Astrocyte of the cerebellum (primary cell): ENCODE data around the gene TSPAN32.
"Not testable (repeated sequence)": the region's sequence is repeated elsewhere in the genome, so short reads cannot be mapped to it uniquely, and the experiment has no call there.

Experiments
- DNase-seq: peaks from one replicate; pipeline ENCODE4 v3.0.0-alpha.2; 2011; ENCODE audit warnings: low read depth
- H3K4me3 ChIP-seq: 2 replicates; pipeline ENCODE4 v1.5.1; 2011; ENCODE audit warnings: mild to moderate bottlenecking, low read depth, low read length, moderate library complexity
- in situ Hi-C: cut with HindIII; loops from 2 replicates; pipeline ENCODE4 v1.10.0; 2017; ENCODE audit warnings: low sequenced_read_pairs
- TF ChIP-seq, protein P1 (sequence below): IDR thresholded peaks from 2 replicates; pipeline ENCODE4 v1.5.1; 2012; ENCODE audit warnings: low read length, low read depth, moderate library complexity, mild to moderate bottlenecking; ENCODE audit errors: missing control alignments

Gene TSPAN32

DNA sequence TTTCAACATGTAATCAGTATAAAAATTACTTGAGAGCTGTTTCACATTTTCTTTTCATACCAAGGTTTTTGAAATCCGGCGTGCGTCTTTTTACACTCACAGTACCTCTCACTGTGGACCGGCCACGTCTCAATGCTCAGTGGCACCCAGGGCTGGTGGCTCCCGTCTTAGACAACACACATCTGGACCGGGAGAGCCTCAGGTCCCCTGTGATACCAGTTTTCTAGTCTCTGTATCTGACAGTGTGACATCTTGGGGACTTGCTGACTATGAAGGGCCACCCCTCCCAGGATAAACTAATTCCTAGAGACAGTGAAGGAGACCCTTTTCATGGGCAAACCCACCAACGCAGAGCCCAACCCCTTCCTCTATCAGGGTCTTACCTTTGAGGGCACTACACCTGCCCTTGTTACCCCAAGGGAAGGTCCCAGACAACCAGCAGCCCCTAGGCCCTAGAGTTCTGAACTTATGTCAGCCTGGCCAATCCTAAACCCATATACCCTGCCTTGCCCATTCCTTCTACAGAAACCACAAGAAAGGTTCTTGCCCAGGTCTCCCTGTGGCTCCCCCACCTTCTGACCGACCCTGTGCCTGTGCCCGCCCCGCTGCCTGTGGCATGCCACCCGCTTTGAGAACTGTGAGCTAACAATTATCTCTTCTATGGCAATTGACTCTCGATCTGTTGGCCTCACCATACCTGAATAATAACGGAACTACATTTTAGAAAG lies 25.4 kb upstream of the TSPAN32 start:
- TF ChIP-seq, protein P1, sequence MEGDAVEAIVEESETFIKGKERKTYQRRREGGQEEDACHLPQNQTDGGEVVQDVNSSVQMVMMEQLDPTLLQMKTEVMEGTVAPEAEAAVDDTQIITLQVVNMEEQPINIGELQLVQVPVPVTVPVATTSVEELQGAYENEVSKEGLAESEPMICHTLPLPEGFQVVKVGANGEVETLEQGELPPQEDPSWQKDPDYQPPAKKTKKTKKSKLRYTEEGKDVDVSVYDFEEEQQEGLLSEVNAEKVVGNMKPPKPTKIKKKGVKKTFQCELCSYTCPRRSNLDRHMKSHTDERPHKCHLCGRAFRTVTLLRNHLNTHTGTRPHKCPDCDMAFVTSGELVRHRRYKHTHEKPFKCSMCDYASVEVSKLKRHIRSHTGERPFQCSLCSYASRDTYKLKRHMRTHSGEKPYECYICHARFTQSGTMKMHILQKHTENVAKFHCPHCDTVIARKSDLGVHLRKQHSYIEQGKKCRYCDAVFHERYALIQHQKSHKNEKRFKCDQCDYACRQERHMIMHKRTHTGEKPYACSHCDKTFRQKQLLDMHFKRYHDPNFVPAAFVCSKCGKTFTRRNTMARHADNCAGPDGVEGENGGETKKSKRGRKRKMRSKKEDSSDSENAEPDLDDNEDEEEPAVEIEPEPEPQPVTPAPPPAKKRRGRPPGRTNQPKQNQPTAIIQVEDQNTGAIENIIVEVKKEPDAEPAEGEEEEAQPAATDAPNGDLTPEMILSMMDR = no peak
- no peak for DNase-seq
- in situ Hi-C loops = no loop called here
- H3K4me3 ChIP-seq = no peak overlapping the region

DNA sequence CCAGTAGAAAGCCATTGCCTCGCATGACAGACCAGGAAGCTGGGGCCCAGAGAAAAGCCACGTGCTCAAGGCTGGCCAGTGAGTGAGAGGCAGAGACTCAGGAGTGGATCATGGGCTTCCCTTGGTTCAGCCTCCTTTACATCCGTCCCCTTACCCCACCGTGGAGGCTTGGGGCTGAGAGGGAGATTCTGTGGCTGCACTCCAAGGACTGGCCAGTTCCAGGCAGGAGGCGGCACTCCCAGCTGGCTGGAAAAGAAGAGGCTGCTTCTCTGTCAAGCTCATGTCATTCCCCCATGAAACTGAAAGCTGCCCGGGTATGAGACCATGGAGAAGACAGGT lies 24.8 kb upstream of the TSPAN32 start:
- TF ChIP-seq, protein P1 = no peak
- DNase-seq = no peak
- in situ Hi-C loops = no loop called here
- H3K4me3 ChIP-seq = no peak overlapping the region

DNA sequence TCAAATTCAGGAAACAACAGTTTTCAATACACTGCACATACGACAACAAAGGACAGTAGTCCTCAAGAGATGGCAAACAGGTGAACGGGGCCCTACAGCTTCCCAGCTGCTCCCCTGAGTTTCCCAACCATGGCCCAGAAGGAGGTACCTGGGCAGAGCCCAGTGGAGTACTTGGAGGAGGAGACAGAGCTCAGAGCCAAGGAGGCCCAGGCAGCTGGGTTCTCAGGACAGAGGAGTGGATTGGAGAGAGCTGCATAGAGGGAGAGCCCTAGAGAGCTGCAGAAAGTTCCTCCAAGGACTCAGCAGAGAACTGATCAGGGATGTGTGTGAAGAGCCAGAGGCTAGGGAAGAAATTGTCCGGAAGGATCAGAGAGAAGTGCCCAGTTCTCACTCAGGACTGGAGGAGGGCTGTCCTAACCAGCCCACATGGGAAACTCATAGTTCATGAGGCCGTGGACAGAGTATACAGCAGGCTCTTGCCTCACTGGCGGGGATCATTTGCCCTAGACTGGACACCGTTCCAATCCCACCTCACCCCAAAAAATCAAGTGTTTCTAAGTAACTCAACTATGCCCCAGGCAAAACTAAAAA lies 23.8 kb upstream of the TSPAN32 start:
- TF ChIP-seq, protein P1 = no peak
- no peak overlapping the region for H3K4me3 ChIP-seq
- no peak for DNase-seq
- in situ Hi-C loops = no loop called here

DNA sequence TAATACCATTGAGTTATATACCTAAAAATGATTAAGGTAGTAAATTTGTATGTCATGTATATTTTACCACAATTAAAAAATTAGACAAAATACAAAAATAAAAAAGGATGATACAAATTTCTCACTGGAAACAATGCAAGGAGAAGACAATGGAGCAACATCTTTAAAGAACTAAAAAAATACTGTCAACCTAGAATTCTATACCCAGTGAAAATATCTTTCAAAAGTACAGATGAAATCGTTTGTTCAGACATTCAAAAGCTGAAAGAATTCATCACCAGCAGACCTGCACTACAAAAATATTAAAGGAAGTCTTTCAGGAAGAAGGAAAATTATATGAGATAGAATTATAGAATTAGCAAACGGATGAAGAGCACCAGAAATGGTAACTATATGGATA lies 21.6 kb upstream of the TSPAN32 start:
- H3K4me3 ChIP-seq = no peak overlapping the region
- TF ChIP-seq, protein P1 = no peak
- no peak for DNase-seq
- in situ Hi-C loops = no loop called here

DNA sequence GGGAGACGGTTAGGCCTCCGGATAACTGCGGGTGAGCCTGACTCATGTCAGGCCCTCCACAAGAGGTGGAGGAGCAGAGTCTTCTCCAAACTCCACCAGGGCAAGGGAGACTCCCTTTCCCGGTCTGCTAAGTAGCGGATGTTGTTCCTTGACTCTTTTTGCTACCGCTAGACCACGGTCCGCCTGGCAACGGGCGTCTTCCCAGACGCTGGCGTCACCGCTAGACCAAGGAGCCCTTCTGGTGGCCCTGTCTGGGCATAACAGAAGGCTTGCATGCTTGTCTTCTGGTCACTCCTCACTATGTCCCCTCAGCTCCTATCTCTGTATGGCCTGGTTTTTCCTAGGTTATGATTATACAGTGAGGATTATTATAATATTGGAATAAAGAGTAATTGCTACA lies 15.5 kb upstream of the TSPAN32 start:
- in situ Hi-C loops, DNase-seq, H3K4me3 ChIP-seq: not testable (repeated sequence)

DNA sequence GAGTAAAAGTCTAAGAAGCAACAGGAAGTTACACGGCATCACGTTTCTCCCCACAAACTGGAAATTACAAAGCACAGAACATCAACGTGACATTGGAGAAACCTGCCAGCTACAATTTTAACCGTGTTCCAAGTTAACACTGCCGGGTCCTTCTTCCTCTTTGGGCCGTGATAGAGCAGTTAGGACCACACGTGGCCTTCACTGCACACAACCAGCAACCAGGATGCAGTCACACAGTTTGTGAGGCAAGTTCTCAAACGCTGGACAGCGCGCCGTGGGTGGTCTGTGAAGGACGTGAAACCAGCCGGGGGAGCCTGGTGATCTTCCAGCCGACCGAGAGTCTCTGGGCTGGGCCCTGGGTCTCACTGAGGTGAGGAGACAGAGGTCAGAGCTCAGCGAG lies 14.7 kb upstream of the TSPAN32 start:
- DNase-seq = no peak
- no peak overlapping the region for H3K4me3 ChIP-seq
- TF ChIP-seq, protein P1 = no peak
- in situ Hi-C loops = no loop called here

DNA sequence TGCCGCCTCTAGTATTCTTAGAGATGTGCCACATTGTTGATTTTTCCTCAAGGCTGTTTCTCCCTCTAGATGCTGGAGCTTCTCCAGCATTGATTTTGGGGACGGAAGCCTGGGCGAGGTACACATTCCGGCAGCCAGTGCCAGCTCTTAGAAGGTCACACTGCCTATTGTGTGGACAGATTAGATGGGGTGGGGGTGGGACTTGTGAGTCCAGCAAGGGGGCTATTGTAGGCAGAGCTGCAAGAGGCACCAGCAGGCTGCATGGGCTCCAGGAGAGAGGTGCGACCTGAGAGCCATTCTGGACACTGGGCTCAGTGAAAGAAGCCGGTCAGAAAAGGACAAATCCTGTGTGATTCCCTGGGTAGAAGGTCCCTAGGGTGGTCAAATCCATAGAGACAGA lies 12.5 kb upstream of the TSPAN32 start:
- TF ChIP-seq, protein P1 = no peak
- in situ Hi-C loops = no loop called here
- DNase-seq = no peak
- no peak overlapping the region for H3K4me3 ChIP-seq
